GM12891 (cell line): ENCODE data around the gene APOL5.

Source experiments
- POLR2A ChIP-seq: IDR thresholded peaks from 2 replicates; pipeline ENCODE4 v1.6.1; 2011; ENCODE audit warnings: low read depth, low read length, control low read depth
- POLR2AphosphoS5 ChIP-seq: IDR thresholded peaks from 2 replicates; pipeline ENCODE4 v1.6.1; 2011; ENCODE audit warnings: low read depth, low read length, control low read depth
- TAF1 ChIP-seq: IDR thresholded peaks from 2 replicates; pipeline ENCODE4 v1.6.1; 2011; ENCODE audit warnings: low read depth, low read length, control low read depth

DNA sequence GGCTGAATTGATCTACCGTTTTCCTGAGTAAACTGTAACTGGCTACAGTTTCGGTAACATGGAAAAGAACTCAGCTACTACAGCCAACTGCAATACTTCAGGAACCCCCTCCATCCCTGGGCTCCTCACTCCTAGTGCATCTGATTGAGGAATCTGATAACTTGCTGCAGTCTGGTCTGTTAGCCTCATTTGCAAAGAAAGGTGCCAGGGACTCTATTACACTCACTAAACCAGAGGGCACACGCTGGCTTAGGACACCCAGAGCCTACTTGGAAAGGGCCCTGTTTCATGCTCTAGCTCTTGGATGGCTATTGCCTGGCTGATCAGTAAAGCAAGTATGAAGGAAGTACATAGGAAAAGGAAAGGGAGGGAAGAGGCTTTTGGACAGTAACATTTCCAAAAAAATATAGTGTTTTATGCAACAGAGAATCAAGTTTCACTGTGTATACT lies 22.3 kb downstream of the APOL5 start:
- TF ChIP-seq POLR2A (no peak), POLR2AphosphoS5 (no peak), TAF1 (no peak)
